ENCODE results near the gene PGM5. TPM values are rescaled to one million over a fixed set of nuclear protein-coding genes. Genes with fewer than 3 reads are reported as not detected.

Gene PGM5
- total RNA-seq, 3 donors from 2014 or later, result 11.2 to 535 (median 22.6) TPM

- DNase-seq, result no peak
- no peak for ATAC-seq
- H3K4me3 ChIP-seq, result no peak overlapping the region
- no peaks in the 10 kb centered on the region for H3K4me1 ChIP-seq (ENCODE audit: low read depth)
- intact Hi-C loops (cut with DNase I, micrococcal nuclease), result no loop called here
- no peaks in the 10 kb centered on the region for H3K9me3 ChIP-seq
- no peak for TF ChIP-seq CTCF (IDR thresholded peaks at IDR 0.05)
- no peaks in the 10 kb centered on the region for H3K36me3 ChIP-seq (ENCODE audit: low read depth)
Measured at GRCh38 chr9:68577774-68578591, 221.6 kb downstream of the PGM5 start.

Other genes with a start within 250 kb of the PGM5 start
- gene ZNG1C, start 114.6 kb upstream of the PGM5 start, total RNA-seq, result 10 to 100 TPM; 17.2 to 29.9 (median 21.8) TPM
- gene FOXD4L3, start 53.7 kb upstream of the PGM5 start, total RNA-seq, result under 1 TPM in 1 of 3 donors, not detected in 2; 0.17 TPM
- under 1 TPM in 1 of 3 donors, not detected in 2; 0.46 TPM for gene TMEM252, start 184.3 kb downstream of the PGM5 start, total RNA-seq

All from mucosa of descending colon (tissue), 3 donors.